HG03060 (cell line): ENCODE data around the gene FRAT2.
A peak's percentile ranks its signal among the peaks of the same experiment; 100 is the strongest.
"Not testable (repeated sequence)": the region's sequence is repeated elsewhere in the genome, so short reads cannot be mapped to it uniquely, and the experiment has no call there.

Source experiments
- ATAC-seq: cut with Tn5 transposase; IDR thresholded peaks from one replicate; pipeline ENCODE4 v1.9.1; 2021; ENCODE audit warnings: low read depth, moderate number of reproducible peaks; ENCODE audit not compliant: unreplicated experiment

The FRAT2 gene

DNA sequence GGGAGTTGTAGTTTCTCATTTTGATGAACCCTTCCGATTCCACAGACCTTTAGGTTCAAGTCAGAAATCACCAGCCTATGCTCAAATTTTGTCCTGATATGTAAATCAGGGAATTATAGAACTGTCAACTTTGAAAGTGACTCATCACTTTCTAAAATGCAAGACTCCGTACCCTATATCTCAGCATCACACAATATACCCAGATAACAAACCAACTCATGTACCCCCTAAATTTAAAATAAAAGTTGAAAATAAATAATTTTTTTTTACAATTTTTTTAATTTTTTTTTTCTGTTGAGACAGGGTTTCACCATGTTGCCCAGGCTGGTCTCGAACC, 41.7 kb downstream of the FRAT2 start:
- no peak for ATAC-seq

DNA sequence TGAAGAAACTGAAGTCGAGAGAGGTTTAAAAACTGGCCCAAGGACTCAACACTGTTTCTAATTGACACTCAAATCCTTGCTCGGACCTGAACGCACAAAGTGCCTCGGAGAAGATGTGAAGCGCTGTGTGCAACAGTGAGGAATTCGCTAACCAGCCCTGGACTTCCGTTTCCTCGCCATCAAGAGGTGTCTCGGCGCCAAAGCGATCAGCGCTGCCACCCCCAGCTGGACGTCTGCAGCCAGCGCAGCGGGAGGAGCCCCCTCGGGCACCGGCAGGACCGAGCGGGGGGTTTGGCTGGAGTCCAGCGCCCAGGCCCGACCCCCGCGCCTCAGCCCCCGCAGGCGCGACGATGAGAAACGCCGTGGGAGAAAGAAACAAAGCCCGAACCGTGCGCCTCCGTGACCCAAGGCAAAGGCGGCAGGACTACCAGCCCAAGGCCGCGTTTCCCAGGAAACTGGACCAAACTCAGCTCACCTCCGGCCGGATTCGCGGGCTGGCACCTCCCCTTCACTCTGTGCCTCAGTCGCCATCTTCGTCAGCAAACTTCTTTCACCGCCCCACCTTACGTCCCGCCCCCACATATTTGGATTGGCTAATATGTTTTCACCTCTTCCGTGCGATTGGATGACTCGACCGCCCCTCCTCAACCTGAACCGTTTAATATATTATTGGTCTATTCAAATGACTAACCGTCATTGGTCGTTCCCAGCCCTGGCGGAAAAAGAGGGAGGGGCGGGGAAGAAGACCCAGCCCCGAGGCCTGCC, 42.2 kb downstream of the FRAT2 start, which contains the start of gene ARHGAP19:
ARHGAP19 (minus strand) TSS at position 541 of the 765 bp plus-strand sequence; CDS start at position 531, 10 bp downstream.
- peak; percentile 94 for ATAC-seq

DNA sequence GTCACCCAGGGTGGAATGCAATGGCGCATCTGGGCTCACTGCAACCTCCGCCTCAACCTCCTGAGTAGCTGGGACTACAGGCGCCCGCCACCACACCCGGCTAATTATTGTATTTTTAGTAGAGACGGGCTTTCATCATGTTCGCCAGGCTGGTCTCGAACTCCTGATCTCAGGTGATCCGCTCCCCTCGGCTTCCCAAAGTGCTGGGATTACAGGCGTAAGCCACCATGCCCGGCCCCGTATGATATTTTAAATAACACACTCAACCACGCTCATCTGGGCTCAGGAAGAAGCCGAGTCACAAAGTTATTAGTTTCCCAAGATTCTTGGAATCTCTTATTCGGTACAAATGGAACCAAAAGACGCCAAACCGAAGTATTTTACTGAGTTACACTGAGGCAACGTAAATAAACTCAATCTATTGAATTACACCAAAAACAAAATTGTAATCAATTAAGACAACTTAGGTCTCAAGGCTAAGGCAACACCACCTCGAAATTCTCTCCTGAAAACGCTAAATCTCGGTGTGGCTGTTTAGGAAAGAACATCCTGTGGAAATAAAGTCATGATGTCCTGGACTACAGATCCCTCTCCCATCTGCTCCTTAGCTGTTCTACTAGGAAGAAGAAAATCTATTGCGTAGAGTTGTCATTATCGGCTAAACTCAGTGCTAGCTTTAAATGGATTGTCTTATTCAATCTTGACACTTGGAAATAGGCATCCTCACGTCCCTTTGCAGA, 43.0 kb downstream of the FRAT2 start:
- ATAC-seq: no peak

DNA sequence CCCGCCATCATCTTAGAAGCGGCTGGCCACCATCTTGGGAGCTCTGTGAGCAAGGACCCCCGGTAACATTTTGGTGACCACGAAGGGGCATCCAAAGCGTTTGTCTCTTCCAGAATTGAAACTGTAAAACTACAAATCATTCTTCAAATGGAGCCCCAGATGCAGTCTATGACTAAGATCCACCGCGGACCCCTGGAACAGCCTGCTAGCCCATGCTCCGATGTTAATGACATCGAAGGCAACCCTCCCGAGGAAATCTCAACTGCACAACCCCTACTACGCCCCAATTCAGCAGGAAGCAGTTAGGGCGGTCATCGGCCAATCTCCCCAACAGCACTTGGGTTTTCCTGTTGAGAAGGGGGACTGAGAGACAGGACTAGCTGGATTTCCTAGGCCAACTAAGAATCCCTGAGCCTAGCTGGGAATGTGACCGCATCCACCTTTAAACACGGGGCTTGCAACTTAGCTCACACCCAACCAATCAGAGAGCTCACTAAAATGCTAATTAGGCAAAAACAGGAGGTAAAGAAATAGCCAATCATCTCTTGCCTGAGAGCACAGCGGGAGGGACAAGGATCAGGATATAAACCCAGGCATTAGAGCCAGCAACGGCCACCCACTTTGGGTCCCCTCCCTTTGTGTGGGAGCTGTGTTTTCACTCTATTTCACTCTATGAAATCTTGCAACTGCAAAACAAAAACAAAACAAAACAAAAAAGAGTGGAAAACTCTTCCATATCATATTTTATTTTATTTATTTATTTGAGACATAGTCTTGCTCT, 43.8 kb downstream of the FRAT2 start:
- not testable (repeated sequence) for ATAC-seq

DNA sequence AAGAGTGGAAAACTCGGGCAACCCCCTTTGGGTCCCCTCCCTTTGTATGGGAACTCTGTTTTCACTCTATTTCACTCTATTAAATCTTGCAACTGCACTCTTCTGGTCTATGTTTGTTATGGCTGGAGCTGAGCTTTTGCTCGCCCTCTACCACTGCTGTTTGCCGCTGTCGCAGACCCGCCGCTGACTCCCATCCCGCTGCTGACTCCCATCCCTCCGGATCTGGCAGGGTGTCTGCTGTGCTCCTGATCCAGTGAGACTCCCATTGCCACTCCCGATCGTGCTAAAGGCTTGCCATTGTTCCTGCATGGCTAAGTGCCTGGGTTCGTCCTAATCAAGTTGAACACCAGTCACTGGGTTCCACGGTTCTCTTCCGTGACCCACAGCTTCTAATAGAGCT, 44.5 kb downstream of the FRAT2 start:
- not testable (repeated sequence) for ATAC-seq
